HFFc6 (cell line): Measurements from ENCODE around the gene UNC5B. TPM values are rescaled to one million over a fixed set of nuclear protein-coding genes. Genes with fewer than 3 reads are reported as not detected.

Experiments used
- DNase-seq: peaks from one replicate; pipeline ENCODE4 v3.0.0-alpha.2; 2018
- H3K27ac Mint-ChIP-seq: 2 replicates; pipeline ENCODE4 v1.8.0; 2020; ENCODE audit warnings: mild to moderate bottlenecking, mixed read lengths
- H3K27me3 Mint-ChIP-seq: 2 replicates; pipeline ENCODE4 v1.8.0; 2021; ENCODE audit warnings: mild to moderate bottlenecking, moderate library complexity, mixed read lengths; ENCODE audit not compliant: insufficient read depth
- H3K36me3 Mint-ChIP-seq: 2 replicates; pipeline ENCODE4 v1.8.0; 2021; ENCODE audit warnings: low read depth, mixed read lengths
- H3K4me1 Mint-ChIP-seq: 2 replicates; pipeline ENCODE4 v1.8.0; 2020; ENCODE audit warnings: low read depth, mixed read lengths
- H3K4me3 Mint-ChIP-seq: 2 replicates; pipeline ENCODE4 v1.8.0; 2020; ENCODE audit warnings: mild to moderate bottlenecking, moderate library complexity, mixed read lengths
- H3K9me3 Mint-ChIP-seq: 2 replicates; pipeline ENCODE4 v1.8.0; 2020; ENCODE audit warnings: mild to moderate bottlenecking, mixed read lengths
- total RNA-seq, 6 experiments: library from RNA; stranded (reverse); fragmentation: NEBNext Ultra II Directional; extraction: Animal tissue kit (Norgen Biotek cat#: 25700); gene quantifications; 2 replicates in 1 of 6; 3 replicates in 5 of 6; pipeline ENCODE4 v1.2.3, GENCODE V29; 2021
- TF ChIP-seq, protein P1 (sequence below): fragments of 200-600 bp; sonication (generic); IDR thresholded peaks from 2 replicates; pipeline ENCODE4 v1.5.0; 2021; ENCODE audit warnings: antibody characterized with exemption, mild to moderate bottlenecking

Gene UNC5B
- total RNA-seq, 6 experiments from 2014 or later, result 5.2 to 11.6 (median 5.7) TPM

GRCh38 chr10:71203124-71203523 lies 9.2 kb upstream of the UNC5B start:
- Mint-ChIP-seq H3K9me3 (peaks cover 11% of the 10 kb centered on the region; the same call in 1 of the 2 replicates), H3K27ac (no peak overlapping the region), H3K36me3 (peaks cover 6% of the 10 kb centered on the region; the same call in 1 of the 2 replicates), H3K4me3 (no peak overlapping the region), H3K27me3 (peaks cover 35% of the 10 kb centered on the region), H3K4me1 (peaks cover 5% of the 10 kb centered on the region; the same call in 1 of the 2 replicates)
- DNase-seq, result no peak
- TF ChIP-seq, protein P1, sequence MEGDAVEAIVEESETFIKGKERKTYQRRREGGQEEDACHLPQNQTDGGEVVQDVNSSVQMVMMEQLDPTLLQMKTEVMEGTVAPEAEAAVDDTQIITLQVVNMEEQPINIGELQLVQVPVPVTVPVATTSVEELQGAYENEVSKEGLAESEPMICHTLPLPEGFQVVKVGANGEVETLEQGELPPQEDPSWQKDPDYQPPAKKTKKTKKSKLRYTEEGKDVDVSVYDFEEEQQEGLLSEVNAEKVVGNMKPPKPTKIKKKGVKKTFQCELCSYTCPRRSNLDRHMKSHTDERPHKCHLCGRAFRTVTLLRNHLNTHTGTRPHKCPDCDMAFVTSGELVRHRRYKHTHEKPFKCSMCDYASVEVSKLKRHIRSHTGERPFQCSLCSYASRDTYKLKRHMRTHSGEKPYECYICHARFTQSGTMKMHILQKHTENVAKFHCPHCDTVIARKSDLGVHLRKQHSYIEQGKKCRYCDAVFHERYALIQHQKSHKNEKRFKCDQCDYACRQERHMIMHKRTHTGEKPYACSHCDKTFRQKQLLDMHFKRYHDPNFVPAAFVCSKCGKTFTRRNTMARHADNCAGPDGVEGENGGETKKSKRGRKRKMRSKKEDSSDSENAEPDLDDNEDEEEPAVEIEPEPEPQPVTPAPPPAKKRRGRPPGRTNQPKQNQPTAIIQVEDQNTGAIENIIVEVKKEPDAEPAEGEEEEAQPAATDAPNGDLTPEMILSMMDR, result no peak

DNA sequence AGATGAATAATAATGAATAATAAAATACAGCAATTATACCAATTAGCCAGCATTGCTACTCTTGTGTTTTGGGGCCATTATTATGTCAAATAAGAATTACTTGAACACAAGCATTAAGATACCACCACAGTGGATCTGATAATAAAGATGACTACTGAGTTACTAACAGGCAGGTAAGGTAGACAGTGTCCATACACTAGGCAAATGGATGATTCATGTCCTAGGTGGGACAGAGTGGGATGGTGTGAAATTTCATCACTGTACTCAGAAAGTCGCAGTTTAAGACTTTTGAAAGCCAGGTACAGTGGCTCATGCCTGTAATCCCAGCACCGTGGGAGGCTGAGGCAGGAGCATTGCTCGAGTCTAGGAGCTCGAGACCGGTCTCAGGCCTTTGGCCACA lies 8.7 kb upstream of the UNC5B start:
- peaks cover 35% of the 10 kb centered on the region for H3K27me3 Mint-ChIP-seq
- peaks cover under 1% of the 10 kb centered on the region; the same call in 1 of the 2 replicates for H3K36me3 Mint-ChIP-seq
- no peak overlapping the region for H3K4me3 Mint-ChIP-seq
- H3K27ac Mint-ChIP-seq, result no peak overlapping the region
- TF ChIP-seq, protein P1, result no peak
- peaks cover 5% of the 10 kb centered on the region; the same call in 1 of the 2 replicates for H3K4me1 Mint-ChIP-seq
- peaks cover 5% of the 10 kb centered on the region; the same call in 1 of the 2 replicates for H3K9me3 Mint-ChIP-seq
- no peak for DNase-seq

DNA sequence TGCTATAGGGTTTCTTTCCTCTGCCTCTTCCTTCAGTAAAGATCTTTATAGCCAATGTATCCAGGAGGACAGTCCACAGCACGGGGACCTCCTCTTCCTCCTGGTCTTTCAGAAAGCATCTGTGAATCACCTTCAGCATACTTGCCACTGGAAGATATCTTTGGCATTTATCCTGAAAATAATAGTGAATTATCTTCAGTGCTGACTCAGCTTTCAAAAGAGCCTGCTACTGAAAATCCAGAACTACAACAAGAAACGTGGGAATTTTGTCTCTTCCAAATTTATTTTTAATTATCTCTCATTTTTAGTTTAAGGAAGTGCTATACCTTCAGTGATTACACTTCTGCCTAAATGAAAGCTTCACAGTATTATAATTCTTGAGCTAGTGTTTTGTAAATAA lies 7.6 kb upstream of the UNC5B start:
- Mint-ChIP-seq H3K4me1 (peaks cover 5% of the 10 kb centered on the region; the same call in 1 of the 2 replicates), H3K9me3 (no peaks in the 10 kb centered on the region), H3K4me3 (no peak overlapping the region), H3K27ac (no peak overlapping the region), H3K36me3 (no peaks in the 10 kb centered on the region), H3K27me3 (peaks cover 32% of the 10 kb centered on the region)
- TF ChIP-seq, protein P1, result no peak
- no peak for DNase-seq

DNA sequence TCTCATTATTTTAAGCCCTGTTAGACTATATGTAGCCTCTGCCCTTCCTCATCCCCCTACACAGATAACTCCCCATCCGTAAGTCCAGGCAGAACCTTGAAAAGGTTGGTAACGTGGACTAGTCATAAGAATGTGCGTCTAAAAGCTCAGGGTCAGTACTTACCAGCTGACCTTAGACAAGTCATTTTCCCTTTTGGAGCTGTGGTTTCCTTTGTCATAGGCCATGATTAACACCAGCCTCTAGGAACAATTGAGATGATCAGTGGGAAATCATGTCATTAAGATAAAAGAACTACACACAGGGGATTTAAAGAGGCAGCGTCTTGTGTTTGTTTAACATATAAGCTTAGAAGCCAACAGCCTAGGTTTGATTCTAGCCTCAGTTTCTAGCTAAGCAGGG lies 6.9 kb upstream of the UNC5B start:
- H3K9me3 Mint-ChIP-seq, result no peaks in the 10 kb centered on the region
- DNase-seq, result no peak
- peaks cover 5% of the 10 kb centered on the region; the same call in 1 of the 2 replicates for H3K4me1 Mint-ChIP-seq
- H3K4me3 Mint-ChIP-seq, result no peak overlapping the region
- H3K27me3 Mint-ChIP-seq, result peaks cover 35% of the 10 kb centered on the region
- H3K27ac Mint-ChIP-seq, result no peak overlapping the region
- TF ChIP-seq, protein P1, result no peak
- H3K36me3 Mint-ChIP-seq, result no peaks in the 10 kb centered on the region

- no peak for DNase-seq
- no peaks in the 10 kb centered on the region for H3K9me3 Mint-ChIP-seq
- H3K27ac Mint-ChIP-seq, result no peak overlapping the region
- peaks cover 10% of the 10 kb centered on the region for H3K4me1 Mint-ChIP-seq
- TF ChIP-seq, protein P1, result no peak
- H3K4me3 Mint-ChIP-seq, result no peak overlapping the region
- no peaks in the 10 kb centered on the region for H3K36me3 Mint-ChIP-seq
- peaks cover 36% of the 10 kb centered on the region for H3K27me3 Mint-ChIP-seq
These were observed 5.5 kb upstream of the UNC5B start for GRCh38 chr10:71206911-71207310.

DNA sequence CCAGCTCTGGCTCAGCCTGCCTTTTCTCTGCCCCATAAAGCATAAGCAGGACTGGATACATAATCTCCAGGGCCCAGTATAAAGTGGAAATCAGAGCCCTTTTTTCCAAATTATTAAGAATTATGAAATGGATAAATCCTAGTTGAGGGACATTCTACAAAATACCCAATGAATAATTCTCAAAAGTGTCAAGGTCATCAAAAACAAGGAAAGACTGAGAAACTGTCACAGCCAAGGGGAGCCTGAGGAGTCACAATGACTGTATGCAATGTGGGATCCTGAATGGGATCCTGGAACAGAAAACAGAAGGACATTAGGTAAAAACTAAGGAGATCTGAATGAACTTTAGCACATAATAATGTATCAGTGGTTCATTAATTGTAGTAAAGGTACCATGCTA lies 4.8 kb upstream of the UNC5B start:
- DNase-seq, result no peak
- no peak overlapping the region for H3K4me3 Mint-ChIP-seq
- H3K4me1 Mint-ChIP-seq, result peaks cover 11% of the 10 kb centered on the region
- H3K9me3 Mint-ChIP-seq, result no peaks in the 10 kb centered on the region
- H3K27ac Mint-ChIP-seq, result no peak overlapping the region
- TF ChIP-seq, protein P1, result no peak
- H3K36me3 Mint-ChIP-seq, result no peaks in the 10 kb centered on the region
- H3K27me3 Mint-ChIP-seq, result peaks cover 31% of the 10 kb centered on the region
